NB4 (cell line): Measurements from ENCODE around the gene FSTL5.

Experiments used
- CTCF ChIP-seq: IDR thresholded peaks from one replicate; pipeline ENCODE4 v1.5.1; 2012; ENCODE audit warnings: low read depth, low read length
- MAX ChIP-seq: IDR thresholded peaks from 2 replicates; pipeline ENCODE4 v1.6.1; 2011; ENCODE audit warnings: low read depth, low read length
- MYC ChIP-seq: IDR thresholded peaks from 2 replicates; pipeline ENCODE4 v1.6.1; 2011; ENCODE audit warnings: low read depth, low read length
- POLR2A ChIP-seq: IDR thresholded peaks from 2 replicates; pipeline ENCODE4 v1.6.1; 2011; ENCODE audit warnings: mild to moderate bottlenecking; ENCODE audit not compliant: insufficient read length; ENCODE audit errors: extremely low read depth

- no peak for TF ChIP-seq POLR2A
- TF ChIP-seq CTCF, result no peak
- TF ChIP-seq MAX, result no peak
- TF ChIP-seq MYC, result no peak
Observed at GRCh38 chr4:161577579-161578301, 586.1 kb downstream of the FSTL5 start.
